ENCODE results near the gene THOC2. TPM values are rescaled to one million over a fixed set of nuclear protein-coding genes. Genes with fewer than 3 reads are reported as not detected.

THOC2 gene
- total RNA-seq, 1 donor from 2014 or later: 86.7 TPM

DNA sequence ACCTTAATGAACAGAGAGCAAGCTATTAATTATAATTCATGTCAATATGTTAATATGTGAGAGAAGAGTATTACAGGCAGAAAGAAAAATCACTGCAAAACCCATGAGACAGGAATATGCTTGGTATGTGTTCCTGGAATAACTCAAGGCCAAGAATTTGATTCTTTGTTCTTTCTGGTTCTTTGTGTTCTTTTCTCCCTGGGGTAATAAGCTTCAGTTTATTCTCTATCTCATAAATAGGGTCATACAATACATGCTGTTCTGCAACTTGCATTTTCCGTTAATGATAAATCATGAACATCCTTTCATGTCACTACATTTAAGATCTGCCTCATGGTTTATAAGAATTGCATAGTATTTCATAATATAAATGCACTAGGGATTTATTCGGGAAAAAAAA is 16.8 kb upstream of the THOC2 start:
- H3K9me3 ChIP-seq: no peaks in the 10 kb centered on the region
- no peaks in the 10 kb centered on the region for H3K4me1 ChIP-seq
- H3K4me3 ChIP-seq: no peak overlapping the region
- H3K27me3 ChIP-seq: no peaks in the 10 kb centered on the region
- no peak overlapping the region for H3K27ac ChIP-seq
- intact Hi-C loops (cut with DNase I): no loop called here
- H3K36me3 ChIP-seq: no peaks in the 10 kb centered on the region
- no peak for DNase-seq (ENCODE audit: extremely low spot score in 2 of 2)
- no peak for TF ChIP-seq POLR2A (IDR thresholded peaks at IDR 0.05)
- TF ChIP-seq, protein P1, sequence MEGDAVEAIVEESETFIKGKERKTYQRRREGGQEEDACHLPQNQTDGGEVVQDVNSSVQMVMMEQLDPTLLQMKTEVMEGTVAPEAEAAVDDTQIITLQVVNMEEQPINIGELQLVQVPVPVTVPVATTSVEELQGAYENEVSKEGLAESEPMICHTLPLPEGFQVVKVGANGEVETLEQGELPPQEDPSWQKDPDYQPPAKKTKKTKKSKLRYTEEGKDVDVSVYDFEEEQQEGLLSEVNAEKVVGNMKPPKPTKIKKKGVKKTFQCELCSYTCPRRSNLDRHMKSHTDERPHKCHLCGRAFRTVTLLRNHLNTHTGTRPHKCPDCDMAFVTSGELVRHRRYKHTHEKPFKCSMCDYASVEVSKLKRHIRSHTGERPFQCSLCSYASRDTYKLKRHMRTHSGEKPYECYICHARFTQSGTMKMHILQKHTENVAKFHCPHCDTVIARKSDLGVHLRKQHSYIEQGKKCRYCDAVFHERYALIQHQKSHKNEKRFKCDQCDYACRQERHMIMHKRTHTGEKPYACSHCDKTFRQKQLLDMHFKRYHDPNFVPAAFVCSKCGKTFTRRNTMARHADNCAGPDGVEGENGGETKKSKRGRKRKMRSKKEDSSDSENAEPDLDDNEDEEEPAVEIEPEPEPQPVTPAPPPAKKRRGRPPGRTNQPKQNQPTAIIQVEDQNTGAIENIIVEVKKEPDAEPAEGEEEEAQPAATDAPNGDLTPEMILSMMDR (IDR thresholded peaks at IDR 0.05): no peak
- no peak for TF ChIP-seq POLR2AphosphoS5 (IDR thresholded peaks at IDR 0.05; ENCODE audit: insufficient read depth in 1 of 2, low read depth in 1 of 2)

DNA sequence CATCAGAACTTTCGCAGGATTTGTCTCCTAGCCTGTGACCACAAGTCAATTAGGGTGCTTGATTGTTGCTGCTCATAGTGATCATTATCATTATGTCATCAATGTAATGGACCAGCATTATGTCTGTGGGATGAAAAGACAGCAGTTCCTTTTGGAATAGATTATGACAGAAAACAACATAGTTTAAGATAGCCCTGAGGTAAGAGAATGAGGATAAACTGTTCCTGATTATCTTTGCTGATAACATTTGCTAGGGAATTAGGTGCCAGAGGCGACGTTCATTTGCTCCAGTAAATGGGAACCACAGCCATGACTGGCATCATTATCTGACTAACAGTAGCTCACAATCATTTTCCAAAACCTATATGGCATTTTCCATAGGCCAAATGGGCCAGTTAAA is 12.7 kb upstream of the THOC2 start:
- H3K27me3 ChIP-seq: no peaks in the 10 kb centered on the region
- H3K4me3 ChIP-seq: no peak overlapping the region
- H3K36me3 ChIP-seq: no peaks in the 10 kb centered on the region
- no peak for DNase-seq (ENCODE audit: extremely low spot score in 2 of 2)
- intact Hi-C loops (cut with DNase I): no loop called here
- TF ChIP-seq, protein P1 (IDR thresholded peaks at IDR 0.05): no peak
- TF ChIP-seq POLR2A (IDR thresholded peaks at IDR 0.05) (no peak), POLR2AphosphoS5 (IDR thresholded peaks at IDR 0.05; ENCODE audit: insufficient read depth in 1 of 2, low read depth in 1 of 2) (no peak)
- no peak overlapping the region for H3K27ac ChIP-seq
- no peaks in the 10 kb centered on the region for H3K9me3 ChIP-seq
- no peaks in the 10 kb centered on the region for H3K4me1 ChIP-seq

DNA sequence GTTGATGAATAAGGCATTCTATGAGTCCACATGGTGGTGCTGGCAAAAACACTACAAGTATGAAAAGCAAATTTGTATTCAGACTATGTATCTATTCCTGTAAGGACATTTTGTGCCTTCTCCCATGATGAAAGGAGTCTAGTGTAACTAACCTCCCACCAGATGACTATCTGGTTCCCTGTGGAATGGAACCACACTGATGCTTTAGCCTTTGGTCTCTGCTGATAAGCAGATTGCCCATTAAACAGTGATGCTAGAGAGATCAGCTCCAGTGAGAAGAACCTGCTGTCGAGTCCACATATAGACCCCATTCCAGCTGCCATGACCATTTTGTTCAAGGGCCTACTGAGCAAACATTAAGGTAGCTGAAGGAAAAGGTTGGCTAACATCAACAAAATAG is 10.5 kb upstream of the THOC2 start:
- H3K36me3 ChIP-seq: no peaks in the 10 kb centered on the region

DNA sequence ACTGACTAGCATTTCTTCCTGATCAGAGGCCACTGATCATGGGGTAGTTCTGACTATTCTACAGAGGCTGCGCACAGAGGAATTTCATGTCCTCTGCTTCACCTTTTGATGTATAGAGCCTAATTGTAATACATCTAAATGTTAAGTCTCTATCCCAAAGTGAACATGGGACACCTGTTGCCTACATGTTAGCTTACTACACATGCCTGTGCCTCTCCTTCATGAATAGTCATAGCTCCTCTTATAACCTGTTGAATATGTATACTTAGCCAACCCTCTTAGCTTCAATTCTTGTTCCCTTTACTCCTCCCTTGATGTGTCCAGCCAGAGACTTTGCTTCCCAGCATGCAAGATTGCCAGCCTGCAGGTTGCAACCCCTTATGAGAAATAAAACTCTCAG is 9.6 kb upstream of the THOC2 start:
- no peak for DNase-seq (ENCODE audit: extremely low spot score in 2 of 2)
- TF ChIP-seq POLR2AphosphoS5 (IDR thresholded peaks at IDR 0.05; ENCODE audit: insufficient read depth in 1 of 2, low read depth in 1 of 2): no peak
- no peak for TF ChIP-seq POLR2A (IDR thresholded peaks at IDR 0.05)
- TF ChIP-seq, protein P1 (IDR thresholded peaks at IDR 0.05): no peak
- Histone ChIP-seq H3K27me3 (no peaks in the 10 kb centered on the region), H3K4me1 (no peaks in the 10 kb centered on the region), H3K27ac (no peak overlapping the region), H3K36me3 (no peaks in the 10 kb centered on the region), H3K4me3 (no peak overlapping the region), H3K9me3 (no peaks in the 10 kb centered on the region)
- intact Hi-C loops (cut with DNase I): no loop called here

More for the DNA sequence above, 10.5 kb upstream of the THOC2 start:
- Histone ChIP-seq H3K9me3 (no peaks in the 10 kb centered on the region), H3K4me1 (no peaks in the 10 kb centered on the region), H3K27ac (no peak overlapping the region), H3K4me3 (no peak overlapping the region), H3K27me3 (no peaks in the 10 kb centered on the region)
- DNase-seq (ENCODE audit: extremely low spot score in 2 of 2): no peak
- intact Hi-C loops (cut with DNase I): no loop called here
- TF ChIP-seq POLR2AphosphoS5 (IDR thresholded peaks at IDR 0.05; ENCODE audit: insufficient read depth in 1 of 2, low read depth in 1 of 2) (no peak), POLR2A (IDR thresholded peaks at IDR 0.05) (no peak)
- TF ChIP-seq, protein P1 (IDR thresholded peaks at IDR 0.05): no peak

DNA sequence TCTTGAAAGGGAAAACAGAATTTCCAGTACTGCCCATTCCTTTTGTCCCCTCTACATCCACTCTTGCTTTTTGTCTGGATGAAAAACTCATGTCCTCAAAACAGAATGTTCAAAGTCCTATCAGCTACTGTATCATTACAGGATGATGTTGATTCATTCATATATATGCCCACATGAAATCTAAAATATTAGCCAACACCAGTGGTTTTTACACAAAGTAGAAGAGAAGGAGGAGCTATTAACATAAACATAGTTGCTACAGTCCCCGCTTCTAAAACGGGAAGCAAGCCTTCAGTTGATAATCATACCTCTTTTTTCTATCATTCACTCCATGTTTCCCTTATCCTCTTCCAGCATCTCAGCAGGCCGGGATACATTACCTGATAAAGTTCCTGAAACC is 7.7 kb upstream of the THOC2 start:
- intact Hi-C loops (cut with DNase I): no loop called here
- TF ChIP-seq, protein P1 (IDR thresholded peaks at IDR 0.05): no peak
- TF ChIP-seq POLR2A (IDR thresholded peaks at IDR 0.05) (no peak), POLR2AphosphoS5 (IDR thresholded peaks at IDR 0.05; ENCODE audit: insufficient read depth in 1 of 2, low read depth in 1 of 2) (no peak)
- no peak for DNase-seq (ENCODE audit: extremely low spot score in 2 of 2)
- Histone ChIP-seq H3K4me3 (no peak overlapping the region), H3K4me1 (no peaks in the 10 kb centered on the region), H3K27me3 (no peaks in the 10 kb centered on the region), H3K9me3 (no peaks in the 10 kb centered on the region), H3K27ac (no peak overlapping the region), H3K36me3 (no peaks in the 10 kb centered on the region)

Measured in vagina (tissue), 2 donors.